ENCODE data around the gene MKI67. TPM values are rescaled to one million over a fixed set of nuclear protein-coding genes. Genes with fewer than 3 reads are reported as not detected.

The MKI67 gene
- total and polyA plus RNA-seq, 10 of the 15 experiments (the other 5 are each of a cell fraction or from before 2014, with no cell fraction given): 22.3 to 183 (median 82.9) TPM

- Histone ChIP-seq H3K27me3 (replicated peaks in 1 of 2; ENCODE audit: control insufficient read depth in 2 of 2, insufficient read depth in 2 of 2, low read length in 1 of 2) (no peaks in the 10 kb centered on the region; a peak in 1 of 4 replicates), H3K4me3 (peak overlapping the region; percentile 86), H3K4me2 (ENCODE audit: control insufficient read depth, insufficient read depth) (peak overlapping the region; percentile 91), H3K36me3 (ENCODE audit: control insufficient read depth in 2 of 2, insufficient read depth in 2 of 2, low read length in 1 of 2) (no peaks in the 10 kb centered on the region), H3K9ac (ENCODE audit: control insufficient read depth, insufficient read depth, low read length) (peak overlapping the region; percentile 32; the same call in 1 of the 2 replicates), H3K27ac (ENCODE audit: control insufficient read depth, insufficient read depth) (no peak overlapping the region), H3K4me1 (ENCODE audit: control insufficient read depth, insufficient read depth, low read length) (peaks cover 8% of the 10 kb centered on the region), H2AFZ (ENCODE audit: control insufficient read depth, low read depth, low read length) (peak overlapping the region; percentile 92), H4K20me1 (ENCODE audit: control insufficient read depth, insufficient read depth) (no peaks in the 10 kb centered on the region), H3K79me2 (ENCODE audit: control insufficient read depth, insufficient read depth, low read length) (no peaks in the 10 kb centered on the region), H3K9me3 (replicated peaks; ENCODE audit: control insufficient read depth, insufficient read depth, low read length) (no peaks in the 10 kb centered on the region; the same call in 2 of the 3 replicates)
- FAIRE-seq: no peak
- peak; percentile 94 for ATAC-seq
- intact Hi-C loops (cut with micrococcal nuclease; ENCODE audit: unreplicated experiment): loop anchor here (1.0 to 10.0 kb wide), 4 partner anchors 72 to 425 kb away; partner anchors contain the start of gene PTPRE
- in situ Hi-C loops (cut with MboI): no loop called here
- ChIA-PET SMC1A (ENCODE audit: uncharacterized antibody, unreplicated experiment) (interaction anchor here (1.0 to 2.4 kb wide), 7 partner anchors 10 to 115 kb away, joined by 3 to 8 read pairs (median 4); no protein-coding TSS in a partner anchor), CTCF (interaction anchor here (0.6 to 4.3 kb wide), 21 partner anchors 12 to 364 kb away, joined by 3 to 25 read pairs (median 5); partner anchors contain the start of gene MKI67), POLR2A (no interaction called here), RAD21 (ENCODE audit: unreplicated experiment) (interaction anchor here (1.2 to 1.6 kb wide), 4 partner anchors 28 to 88 kb away, joined by 3 to 5 read pairs (median 4); no protein-coding TSS in a partner anchor)
- DNase-seq (ENCODE audit: low read depth, low spot score): no peak
- no TSS peak for BruUV-seq (replicated peaks)
- under 1% methylated on average over 36 of the region's 53 CpGs for WGBS (ENCODE audit: insufficient coverage, insufficient replicate concordance, low lambda C conversion rate, missing lambda C conversion rate)
- TF ChIP-seq RELA (IDR thresholded peaks at IDR 0.05; ENCODE audit: borderline replicate concordance, partially characterized antibody) (peak; percentile 61), RB1 (IDR thresholded peaks at IDR 0.05; ENCODE audit: borderline replicate concordance) (peak; percentile 91; the same call in 1 of the 2 replicates), GABPA (IDR thresholded peaks at IDR 0.05; ENCODE audit: low read depth) (no peak), JUNB (IDR thresholded peaks at IDR 0.05) (no peak), ZNF24 (IDR thresholded peaks at IDR 0.05) (peak; percentile 36; the same call in 1 of the 2 replicates), RAD51 (IDR thresholded peaks at IDR 0.05) (no peak), IKZF1 (conservative IDR thresholded peaks at IDR 0.05) (peak; percentile 88), MLLT1 (IDR thresholded peaks at IDR 0.05) (no peak), SPI1 (IDR thresholded peaks at IDR 0.05; ENCODE audit: borderline replicate concordance, insufficient read depth, low read depth, low read length) (no peak), CEBPB (IDR thresholded peaks at IDR 0.05; ENCODE audit: borderline replicate concordance in 1 of 2, low read depth in 2 of 2, low read length in 2 of 2) (no peak), NR2C1 (IDR thresholded peaks at IDR 0.05) (no peak), TARDBP (IDR thresholded peaks at IDR 0.05; ENCODE audit: borderline replicate concordance) (no peak), SP1 (IDR thresholded peaks at IDR 0.05; ENCODE audit: low read depth, low read length) (peak; percentile 16), ASH2L (IDR thresholded peaks at IDR 0.05; ENCODE audit: borderline replicate concordance, low read depth) (no peak), NKRF (conservative IDR thresholded peaks at IDR 0.05) (peak; percentile 41; the same call in 1 of the 2 replicates), ZBTB11 (CRISPR knock-in tag; IDR thresholded peaks at IDR 0.05) (no peak), ZNF384 (IDR thresholded peaks at IDR 0.05; ENCODE audit: borderline replicate concordance, low read depth, low read length) (no peak), POU2F2 (IDR thresholded peaks at IDR 0.05; ENCODE audit: borderline replicate concordance, low read depth, low read length) (peak; percentile 43; the same call in 1 of the 3 replicates), LARP7 (IDR thresholded peaks at IDR 0.05) (peak; percentile 86)
Measured at GRCh38 chr10:128150045-128150493, 23.8 kb upstream of the MKI67 start.
